IPS-18c (cell line): ENCODE results near the gene HENMT1.
"Not testable (repeated sequence)": the region's sequence is repeated elsewhere in the genome, so short reads cannot be mapped to it uniquely, and the experiment has no call there.

ENCODE experiments used
- H3K4me3 ChIP-seq: 2 replicates; pipeline ENCODE4 v1.7.0; 2013; ENCODE audit warnings: low read depth, mild to moderate bottlenecking, low read length, moderate library complexity; ENCODE audit not compliant: insufficient read depth
- H3K9me3 ChIP-seq: one replicate; pipeline ENCODE4 v1.6.1; 2013; ENCODE audit warnings: mild to moderate bottlenecking, low read length, moderate library complexity; ENCODE audit not compliant: control insufficient read depth, insufficient read depth

HENMT1 gene

DNA sequence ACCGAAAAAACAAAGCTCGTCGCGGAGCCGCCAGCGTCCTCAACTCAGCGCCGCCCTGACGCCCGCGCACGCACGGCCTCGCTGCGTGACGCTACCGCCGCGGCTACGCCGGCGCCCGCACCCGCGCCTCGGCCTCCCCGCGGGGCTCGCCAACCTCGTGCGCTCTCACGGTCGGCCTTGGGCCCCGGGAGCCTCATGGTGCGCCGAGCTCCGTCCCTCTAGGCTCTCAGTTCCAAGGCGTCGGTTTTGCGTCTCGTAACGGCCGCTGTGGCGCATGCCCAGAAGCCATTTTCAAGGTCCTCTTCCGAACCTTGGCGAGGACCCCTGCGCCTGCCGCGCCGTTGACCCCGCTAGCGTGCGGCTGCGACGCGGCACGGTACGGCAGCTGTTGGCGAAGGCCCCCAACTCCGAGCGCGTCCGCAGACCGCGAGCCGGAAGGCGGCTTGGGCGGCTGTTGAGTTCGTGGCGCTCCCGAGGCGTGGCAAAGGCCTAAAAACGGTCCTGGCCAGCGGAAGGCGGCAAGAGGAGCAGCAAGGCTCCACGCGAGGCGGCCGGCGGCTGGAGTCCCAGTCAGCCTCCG is at the start of gene HENMT1:
HENMT1 (minus strand) TSS at position 64 of the 580 bp plus-strand sequence. CDS start 1,209 bp downstream, outside the sequence.
- Histone ChIP-seq H3K9me3 (peaks cover 2% of the 10 kb centered on the region), H3K4me3 (peak within 1 kb of the TSS; percentile 65)

GRCh38 chr1:108708691-108709660 is 48.1 kb upstream of the HENMT1 start:
- Histone ChIP-seq H3K9me3 (no peaks in the 10 kb centered on the region), H3K4me3 (no peak overlapping the region)

- H3K4me3 ChIP-seq: no peak overlapping the region
- no peaks in the 10 kb centered on the region for H3K9me3 ChIP-seq
These were observed 45.8 kb upstream of the HENMT1 start for GRCh38 chr1:108706643-108707042.

DNA sequence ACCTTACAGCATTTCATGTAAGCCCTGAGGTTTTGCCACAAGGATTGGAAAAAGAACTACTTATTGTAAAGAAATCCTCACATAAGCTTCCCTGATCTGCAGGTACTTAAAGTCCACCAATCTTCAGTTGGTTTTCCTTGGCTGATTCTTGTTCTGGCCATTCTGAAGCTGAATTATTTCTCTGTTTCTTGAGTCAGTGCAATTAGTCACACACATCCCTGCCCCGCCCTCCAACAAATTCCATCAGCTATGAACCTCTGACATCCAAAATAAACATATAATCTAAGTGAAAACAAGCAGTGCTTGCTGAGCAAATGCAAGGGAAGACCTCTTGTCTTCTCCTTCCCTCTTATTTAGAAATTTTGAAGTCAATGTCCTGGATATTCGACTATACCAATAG is 43.6 kb upstream of the HENMT1 start:
- Histone ChIP-seq H3K4me3 (no peak overlapping the region), H3K9me3 (no peaks in the 10 kb centered on the region)

DNA sequence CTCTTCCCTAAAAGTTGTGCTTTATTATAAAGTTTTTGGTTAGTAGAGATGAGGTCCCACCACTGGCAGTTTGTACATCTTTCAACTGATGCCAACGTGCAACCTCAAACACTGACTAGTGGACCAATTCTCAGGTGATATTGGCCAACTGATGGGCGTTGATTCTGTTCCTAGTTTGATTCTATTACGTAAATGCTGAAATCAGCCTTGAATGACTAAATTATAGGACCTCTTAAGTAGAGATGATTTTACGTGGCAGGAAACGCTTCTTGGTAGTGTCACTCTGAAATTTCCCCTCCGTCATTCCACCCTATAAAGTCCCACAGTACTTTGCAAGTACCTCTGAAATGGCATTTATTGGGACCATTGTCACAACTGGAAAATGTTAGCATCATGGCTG is 43.0 kb upstream of the HENMT1 start:
- Histone ChIP-seq H3K9me3 (no peaks in the 10 kb centered on the region), H3K4me3 (no peak overlapping the region)

GRCh38 chr1:108702109-108702508 is 41.2 kb upstream of the HENMT1 start:
- not testable (repeated sequence) for H3K9me3 ChIP-seq, H3K4me3 ChIP-seq

GRCh38 chr1:108701176-108701849 is 40.4 kb upstream of the HENMT1 start:
- Histone ChIP-seq H3K9me3 (no peaks in the 10 kb centered on the region), H3K4me3 (no peak overlapping the region)

DNA sequence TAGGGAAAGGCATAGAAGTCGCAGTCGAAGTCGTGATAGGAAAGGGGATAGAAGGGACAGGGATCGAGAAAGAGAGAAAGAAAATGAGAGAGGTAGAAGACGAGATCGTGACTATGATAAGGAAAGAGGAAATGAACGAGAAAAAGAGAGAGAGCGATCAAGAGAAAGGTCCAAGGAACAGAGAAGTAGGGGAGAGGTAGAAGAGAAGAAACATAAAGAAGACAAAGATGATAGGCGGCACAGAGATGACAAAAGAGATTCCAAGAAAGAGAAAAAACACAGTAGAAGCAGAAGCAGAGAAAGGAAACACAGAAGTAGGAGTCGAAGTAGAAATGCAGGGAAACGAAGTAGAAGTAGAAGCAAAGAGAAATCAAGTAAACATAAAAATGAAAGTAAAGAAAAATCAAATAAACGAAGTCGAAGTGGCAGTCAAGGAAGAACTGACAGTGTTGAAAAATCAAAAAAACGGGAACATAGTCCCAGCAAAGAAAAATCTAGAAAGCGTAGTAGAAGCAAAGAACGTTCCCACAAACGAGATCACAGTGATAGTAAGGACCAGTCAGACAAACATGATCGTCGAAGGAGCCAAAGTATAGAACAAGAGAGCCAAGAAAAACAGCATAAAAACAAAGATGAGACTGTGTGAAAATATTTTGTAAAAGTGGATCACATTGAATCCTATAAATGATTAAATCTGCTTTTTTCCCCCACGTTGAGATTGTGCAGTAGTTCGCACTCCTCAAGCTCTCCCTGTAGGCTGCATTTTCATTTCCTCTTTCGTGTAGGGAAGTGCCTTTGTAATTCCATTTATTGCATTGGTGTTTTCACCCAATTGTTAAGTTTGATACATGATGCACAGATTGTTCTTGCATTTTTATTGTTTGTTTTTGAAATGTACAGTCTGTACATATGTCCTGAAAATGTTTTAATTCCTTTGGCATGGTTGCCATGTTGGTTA is 38.8 kb upstream of the HENMT1 start:
- no peak overlapping the region for H3K4me3 ChIP-seq
- no peaks in the 10 kb centered on the region for H3K9me3 ChIP-seq

DNA sequence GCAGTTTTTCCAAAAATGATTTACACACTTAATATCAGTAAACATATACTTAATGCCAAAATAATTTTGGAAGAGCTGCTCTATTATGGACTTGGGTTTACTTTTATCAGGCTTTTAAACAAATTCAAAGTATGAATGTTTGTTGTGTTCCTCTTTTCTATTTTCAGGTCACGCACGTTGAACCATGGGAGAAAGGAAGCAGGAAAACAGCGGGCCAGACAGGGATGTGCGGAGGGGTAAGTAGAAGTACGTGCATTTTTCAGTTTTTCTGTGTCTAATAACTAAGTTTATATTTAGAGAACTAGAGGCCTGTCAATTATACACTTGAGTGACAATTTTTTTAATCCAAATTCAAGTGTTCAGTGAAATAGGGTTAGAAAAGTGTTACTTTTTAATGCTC is 34.6 kb upstream of the HENMT1 start:
- Histone ChIP-seq H3K4me3 (no peak overlapping the region), H3K9me3 (no peaks in the 10 kb centered on the region)

DNA sequence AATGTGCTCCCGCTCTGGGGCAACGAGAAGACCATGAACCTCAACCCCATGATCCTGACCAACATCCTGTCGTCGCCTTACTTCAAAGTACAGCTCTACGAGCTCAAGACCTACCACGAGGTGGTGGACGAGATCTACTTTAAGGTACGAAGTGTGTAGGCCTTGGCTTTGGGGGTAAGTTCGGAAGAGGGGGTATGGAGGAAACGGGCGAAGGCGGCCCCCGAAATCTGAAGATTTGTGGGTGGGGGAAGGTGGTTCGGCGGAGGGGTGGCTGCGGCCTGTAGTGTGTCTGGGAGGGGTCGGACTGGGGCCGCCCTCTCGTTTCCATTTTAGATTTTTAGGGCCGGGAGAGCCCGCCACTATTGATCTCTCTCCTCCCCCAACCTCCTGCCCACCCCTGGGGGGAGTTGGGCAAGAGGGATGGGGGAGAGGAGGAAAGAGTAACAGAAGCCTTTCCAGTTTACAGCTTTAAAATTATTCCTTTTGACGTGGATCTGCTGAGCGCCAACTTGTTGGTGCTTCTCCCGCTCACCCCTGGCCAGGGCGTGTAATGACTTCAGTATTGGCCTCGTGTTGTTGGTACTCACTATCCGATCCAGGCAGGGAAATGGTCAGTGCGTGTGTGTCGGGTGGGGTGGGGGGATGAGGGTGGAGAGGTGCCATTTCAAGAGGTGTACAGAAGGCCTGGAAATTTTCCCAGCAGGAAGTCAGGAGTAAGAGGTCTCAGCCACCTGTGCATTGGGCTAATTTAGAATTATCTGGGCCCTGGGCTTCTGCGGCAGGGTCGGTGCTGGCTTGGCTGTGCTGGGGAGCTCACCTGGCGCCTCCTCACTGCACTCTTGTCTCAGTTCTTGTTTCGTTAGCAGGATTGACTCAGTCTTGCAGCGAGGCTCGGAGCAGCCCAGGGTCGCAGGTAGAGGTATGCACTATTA is 32.1 kb upstream of the HENMT1 start:
- H3K9me3 ChIP-seq: no peaks in the 10 kb centered on the region

DNA sequence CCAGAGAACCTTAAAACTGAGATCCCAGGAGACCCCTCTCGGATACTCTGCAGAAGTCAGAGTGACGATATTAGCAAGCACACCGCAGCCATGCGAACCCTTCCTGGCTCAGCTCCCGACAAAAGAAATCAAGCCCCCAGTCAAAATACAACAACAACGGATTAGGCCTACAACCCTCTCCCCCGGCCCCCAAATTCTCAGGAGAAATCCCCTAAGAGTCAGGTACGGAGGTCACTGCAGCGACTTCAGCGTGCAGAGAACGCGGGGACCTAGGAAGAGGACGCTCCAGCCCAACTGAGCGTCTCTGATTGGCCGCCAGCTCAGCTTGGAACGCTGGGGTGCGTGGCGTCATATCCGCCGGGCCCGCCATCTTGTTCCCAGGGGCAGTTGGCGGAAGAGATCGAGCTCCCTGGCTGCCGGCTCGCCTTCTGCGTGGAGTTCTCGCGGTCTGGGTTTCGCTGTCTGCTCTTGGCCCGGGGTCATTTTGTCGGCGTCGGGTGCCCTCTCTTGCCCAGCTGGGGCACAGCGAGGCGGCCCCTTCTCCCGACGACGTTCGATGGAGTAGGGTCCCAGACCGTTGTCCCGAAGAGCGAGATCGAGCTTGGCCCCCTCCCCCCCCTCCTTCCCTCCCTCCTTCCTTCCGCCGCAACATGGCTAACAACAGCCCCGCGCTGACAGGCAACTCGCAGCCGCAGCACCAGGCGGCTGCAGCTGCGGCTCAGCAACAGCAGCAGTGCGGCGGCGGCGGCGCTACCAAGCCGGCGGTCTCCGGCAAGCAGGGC is 31.2 kb upstream of the HENMT1 start, which contains the start of gene PRPF38B:
PRPF38B (plus strand) TSS at position 369 of the 782 bp plus-strand sequence; CDS start at position 651, 282 bp downstream.
- Histone ChIP-seq H3K4me3 (peak within 1 kb of the TSS; percentile 94), H3K9me3 (no peaks in the 10 kb centered on the region)

More for the DNA sequence above, 32.1 kb upstream of the HENMT1 start:
- peak overlapping the region; percentile 94 for H3K4me3 ChIP-seq

GRCh38 chr1:108691128-108691941 is 30.4 kb upstream of the HENMT1 start:
- H3K9me3 ChIP-seq: no peaks in the 10 kb centered on the region
- peak overlapping the region; percentile 94 for H3K4me3 ChIP-seq

GRCh38 chr1:108686614-108687313 is 25.9 kb upstream of the HENMT1 start:
- Histone ChIP-seq H3K9me3 (no peaks in the 10 kb centered on the region), H3K4me3 (no peak overlapping the region)

DNA sequence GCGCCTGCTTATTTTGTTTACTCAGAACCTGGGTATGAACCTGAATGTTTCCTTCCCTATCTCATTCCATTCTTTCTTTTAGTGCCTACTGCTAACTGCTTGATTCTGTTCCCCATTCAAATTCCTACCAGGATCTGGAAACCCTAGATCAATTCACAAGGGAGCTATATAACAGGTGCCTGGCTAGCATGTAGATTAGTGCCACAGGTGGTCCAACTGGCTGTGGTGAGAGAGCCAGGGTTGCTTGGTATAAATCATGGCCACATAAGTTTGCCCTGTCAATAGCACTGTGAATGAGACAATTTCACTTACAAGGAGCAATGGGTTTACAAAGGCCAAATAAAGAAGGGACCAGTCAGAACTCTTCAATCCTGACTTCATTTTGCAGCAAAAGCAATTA is 24.6 kb upstream of the HENMT1 start:
- Histone ChIP-seq H3K9me3 (no peaks in the 10 kb centered on the region), H3K4me3 (no peak overlapping the region)
